ENCODE measurements around the gene RPP38.

Gene RPP38

GRCh38 chr10:15152556-15152955 is 55.4 kb downstream of the RPP38 start:
- DNase-seq (ENCODE audit: low spot score), result no peak

Data from CD4-positive, alpha-beta T cell treated with Interleukin-6 at 100 ng/mL for 8 hours (primary cell).